ENCODE measurements around the gene GSTA5. TPM values are rescaled to one million over a fixed set of nuclear protein-coding genes. Genes with fewer than 3 reads are reported as not detected.
"Not testable (repeated sequence)": the region's sequence is repeated elsewhere in the genome, so short reads cannot be mapped to it uniquely, and the experiment has no call there.

The GSTA5 gene
- total RNA-seq, 4 donors from 2014 or later: not detected

- Histone ChIP-seq H3K4me3 (no peak overlapping the region), H3K9me3 (no peaks in the 10 kb centered on the region), H3K4me1 (no peaks in the 10 kb centered on the region), H3K27ac (no peak overlapping the region), H3K27me3 (no peaks in the 10 kb centered on the region), H3K36me3 (no peaks in the 10 kb centered on the region)
- WGBS, 2 donors: 83 to 95% methylated on average over 4 of the region's 4 CpGs
- DNase-seq (ENCODE audit: low spot score in 2 of 2): no peak
- TF ChIP-seq POLR2A (IDR thresholded peaks at IDR 0.05) (no peak), EP300 (IDR thresholded peaks at IDR 0.05) (no peak), CTCF (IDR thresholded peaks at IDR 0.05) (no peak)
These were observed 8.5 kb upstream of the GSTA5 start for GRCh38 chr6:52849137-52849536.

DNA sequence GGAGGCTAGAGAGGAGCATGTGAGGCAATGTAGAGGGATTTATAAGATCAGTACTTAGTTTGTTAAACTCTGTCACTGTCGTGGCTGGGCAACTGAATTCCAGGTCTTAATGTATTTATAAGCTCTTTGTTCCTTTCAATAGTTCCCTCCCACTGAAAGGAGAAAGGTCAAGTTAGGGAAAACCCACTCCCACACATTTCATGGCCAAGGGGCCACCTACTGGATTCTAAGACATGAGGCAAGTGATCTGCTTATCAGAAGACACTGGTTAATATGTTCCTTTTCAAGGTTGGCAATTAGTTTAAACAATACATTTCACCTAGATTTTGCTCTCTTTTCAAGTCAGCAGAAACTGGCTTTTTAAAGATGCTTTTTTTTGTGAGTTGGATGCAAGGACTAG is 5.4 kb upstream of the GSTA5 start:
- H3K36me3 ChIP-seq: no peaks in the 10 kb centered on the region
- no peaks in the 10 kb centered on the region for H3K4me1 ChIP-seq
- H3K27ac ChIP-seq: no peak overlapping the region
- TF ChIP-seq CTCF (IDR thresholded peaks at IDR 0.05) (no peak), POLR2A (IDR thresholded peaks at IDR 0.05) (no peak), EP300 (IDR thresholded peaks at IDR 0.05) (no peak)
- 15 to 18% methylated on average over 1 of the region's 1 CpG for WGBS, 2 donors
- no peak for DNase-seq (ENCODE audit: low spot score in 2 of 2)
- H3K4me3 ChIP-seq: no peak overlapping the region
- H3K9me3 ChIP-seq: no peaks in the 10 kb centered on the region
- H3K27me3 ChIP-seq: no peaks in the 10 kb centered on the region

DNA sequence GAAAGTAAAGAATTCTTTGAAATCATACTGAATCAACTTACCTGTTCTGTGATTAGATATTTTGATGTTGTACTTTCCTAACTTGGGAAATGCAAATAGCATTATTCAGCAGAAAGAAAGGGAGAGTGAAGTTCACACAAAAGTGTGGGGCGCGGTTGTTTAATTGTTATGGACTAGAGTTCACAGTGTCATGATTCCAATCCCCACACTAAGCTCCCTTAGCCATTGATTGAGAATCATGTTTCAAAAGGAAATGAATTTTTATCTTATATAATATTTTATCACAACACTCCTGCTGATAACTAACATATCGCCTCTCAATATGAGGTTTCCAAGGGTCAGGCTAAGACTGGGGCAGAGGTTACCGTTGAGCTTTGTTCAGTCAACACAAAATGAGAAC is 3.0 kb upstream of the GSTA5 start:
- Histone ChIP-seq H3K36me3 (no peaks in the 10 kb centered on the region), H3K4me3 (no peak overlapping the region), H3K27me3 (no peaks in the 10 kb centered on the region), H3K9me3 (no peaks in the 10 kb centered on the region), H3K4me1 (no peaks in the 10 kb centered on the region), H3K27ac (no peak overlapping the region)
- no peak for DNase-seq (ENCODE audit: low spot score in 2 of 2)
- 93 to 97% methylated on average over 4 of the region's 4 CpGs for WGBS, 2 donors
- TF ChIP-seq CTCF (IDR thresholded peaks at IDR 0.05): no peak

GRCh38 chr6:52839124-52840055 is 1.2 kb downstream of the GSTA5 start:
- TF ChIP-seq CTCF (IDR thresholded peaks at IDR 0.05): peak in 4 of 5 experiments; percentile 24 to 57 (median 42)
- TF ChIP-seq POLR2A (IDR thresholded peaks at IDR 0.05): no peak
- no peak for TF ChIP-seq EP300 (IDR thresholded peaks at IDR 0.05)
- H3K9me3 ChIP-seq: no peaks in the 10 kb centered on the region
- DNase-seq (ENCODE audit: low spot score in 2 of 2): peak in 1 of 2 donors; percentile 18
- no peaks in the 10 kb centered on the region for H3K27me3 ChIP-seq
- H3K36me3 ChIP-seq: no peaks in the 10 kb centered on the region
- no peaks in the 10 kb centered on the region for H3K4me1 ChIP-seq
- H3K27ac ChIP-seq: no peak overlapping the region
- 63 to 66% methylated on average over 20 of the region's 20 CpGs for WGBS, 2 donors
- H3K4me3 ChIP-seq: no peak overlapping the region

GRCh38 chr6:52834481-52834880 is 6.1 kb downstream of the GSTA5 start:
- DNase-seq (ENCODE audit: low spot score in 2 of 2): no peak
- H3K36me3 ChIP-seq: no peaks in the 10 kb centered on the region
- H3K4me1 ChIP-seq: no peaks in the 10 kb centered on the region
- H3K9me3 ChIP-seq: no peaks in the 10 kb centered on the region
- 82 to 90% methylated on average over 1 of the region's 1 CpG for WGBS, 2 donors
- no peak overlapping the region for H3K27ac ChIP-seq
- no peaks in the 10 kb centered on the region for H3K27me3 ChIP-seq
- no peak overlapping the region for H3K4me3 ChIP-seq
- no peak for TF ChIP-seq CTCF (IDR thresholded peaks at IDR 0.05)
- TF ChIP-seq EP300 (IDR thresholded peaks at IDR 0.05): no peak
- no peak for TF ChIP-seq POLR2A (IDR thresholded peaks at IDR 0.05)

DNA sequence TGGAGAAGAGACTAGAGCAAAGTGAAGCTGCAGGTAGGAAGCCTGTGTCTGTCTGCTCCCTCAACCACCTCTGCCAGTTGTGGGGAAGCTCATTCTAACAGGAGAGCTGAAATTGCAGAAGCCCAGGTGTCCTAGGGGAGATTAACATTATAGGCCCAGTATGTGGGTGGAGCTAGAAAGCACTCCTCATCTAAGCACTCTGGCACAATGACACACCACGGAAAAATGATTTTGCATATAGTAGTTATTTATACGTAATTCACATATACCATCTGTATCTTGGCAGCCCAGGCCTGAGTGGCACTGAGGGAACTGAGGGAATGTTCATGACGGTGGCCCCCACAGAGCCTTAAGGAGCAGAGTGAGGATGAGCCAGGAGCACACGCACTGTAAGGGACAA is 9.7 kb downstream of the GSTA5 start:
- H3K27ac ChIP-seq; H3K9me3 ChIP-seq; H3K4me3 ChIP-seq; H3K27me3 ChIP-seq; DNase-seq (ENCODE audit: low spot score in 2 of 2); H3K36me3 ChIP-seq; H3K4me1 ChIP-seq: not testable (repeated sequence)
- WGBS, 2 donors: 89 to 91% methylated on average over 4 of the region's 4 CpGs

Data from tibial nerve (tissue), 4 donors.